HG03442 (cell line): ENCODE data around the gene ZNF892.
"Not testable (repeated sequence)": the region's sequence is repeated elsewhere in the genome, so short reads cannot be mapped to it uniquely, and the experiment has no call there.

Experiments
- ATAC-seq: cut with Tn5 transposase; IDR thresholded peaks from one replicate; pipeline ENCODE4 v1.9.1; 2021; ENCODE audit warnings: mild to moderate bottlenecking, moderate library complexity; ENCODE audit not compliant: unreplicated experiment

Gene ZNF892

DNA sequence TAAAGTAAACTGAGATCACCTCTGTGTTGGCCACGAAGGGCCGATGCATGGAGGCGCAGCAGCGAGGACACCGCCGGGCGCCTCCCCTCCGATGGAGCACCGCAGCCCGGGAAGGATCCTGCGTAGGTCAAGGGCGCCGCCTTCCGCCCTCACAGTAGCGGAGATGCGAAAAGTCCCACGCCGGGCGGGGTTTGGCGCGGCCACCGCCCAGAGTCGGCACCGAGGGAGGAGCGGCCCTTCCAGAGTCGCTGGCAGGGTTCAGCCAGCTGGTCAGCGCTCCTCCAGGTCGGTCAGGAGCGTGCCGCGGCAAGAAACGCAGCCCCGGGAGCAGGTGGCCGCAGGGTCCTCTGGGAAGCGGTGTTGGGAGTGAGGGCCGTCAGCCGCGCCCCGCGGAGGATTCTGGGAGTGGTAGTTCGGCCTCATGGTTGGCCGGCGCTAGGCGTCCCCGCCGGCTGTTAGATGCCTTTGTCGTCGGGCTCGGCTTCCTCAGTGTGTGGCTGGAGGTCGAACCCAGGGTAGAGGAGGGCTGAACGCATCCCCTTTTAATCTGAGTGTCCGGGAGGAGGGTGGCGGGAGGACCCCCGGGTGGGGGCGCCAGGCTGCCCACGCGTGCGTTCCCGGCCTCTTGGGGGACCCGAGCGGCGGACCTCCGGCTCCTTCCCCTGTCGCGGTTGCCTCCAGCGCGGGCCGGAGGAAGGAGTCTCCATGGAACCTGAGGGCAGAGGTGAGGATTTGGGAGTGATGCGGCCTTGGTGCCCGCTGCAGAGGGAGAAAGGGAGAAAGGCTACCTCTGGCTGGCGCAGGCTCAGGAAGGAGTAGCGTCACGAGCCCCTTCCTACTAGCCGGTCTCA, at the start of gene ZNF892:
Gene ZNF892 (plus strand): TSS at position 411 of the 851 bp plus-strand sequence. CDS start 295 bp downstream, at position 706.
- ATAC-seq = peak; percentile 95

GRCh38 chr2:95158441-95158840, 48.9 kb upstream of the ZNF892 start:
- no peak for ATAC-seq

- peak; percentile 49 for ATAC-seq
These were observed 48.3 kb upstream of the ZNF892 start for GRCh38 chr2:95158891-95159619.

GRCh38 chr2:95159690-95160449, 47.5 kb upstream of the ZNF892 start, which contains the start of gene ZNF514:
Gene ZNF514, minus strand, starts transcription at chr2:95159848. Its CDS starts 6,595 bp downstream, at chr2:95153253.
- ATAC-seq = peak; percentile 87

DNA sequence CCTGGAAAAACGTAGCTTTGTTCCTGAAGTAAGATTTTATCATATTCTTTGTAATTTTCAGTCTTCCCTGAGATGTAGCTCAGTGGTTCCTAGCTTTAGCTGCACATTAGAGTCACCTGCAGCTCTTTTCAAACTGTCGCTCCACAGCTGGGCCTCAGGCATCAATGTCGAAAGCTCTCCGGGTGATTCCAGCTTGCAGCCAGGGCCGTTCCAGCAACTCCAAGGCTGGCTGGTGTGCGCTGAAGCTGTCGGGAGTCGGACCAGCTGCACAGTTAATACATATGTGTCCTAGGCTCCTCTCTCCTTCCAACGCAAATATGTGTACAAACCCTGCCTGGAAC, 42.3 kb upstream of the ZNF892 start:
- peak; percentile 8 for ATAC-seq

DNA sequence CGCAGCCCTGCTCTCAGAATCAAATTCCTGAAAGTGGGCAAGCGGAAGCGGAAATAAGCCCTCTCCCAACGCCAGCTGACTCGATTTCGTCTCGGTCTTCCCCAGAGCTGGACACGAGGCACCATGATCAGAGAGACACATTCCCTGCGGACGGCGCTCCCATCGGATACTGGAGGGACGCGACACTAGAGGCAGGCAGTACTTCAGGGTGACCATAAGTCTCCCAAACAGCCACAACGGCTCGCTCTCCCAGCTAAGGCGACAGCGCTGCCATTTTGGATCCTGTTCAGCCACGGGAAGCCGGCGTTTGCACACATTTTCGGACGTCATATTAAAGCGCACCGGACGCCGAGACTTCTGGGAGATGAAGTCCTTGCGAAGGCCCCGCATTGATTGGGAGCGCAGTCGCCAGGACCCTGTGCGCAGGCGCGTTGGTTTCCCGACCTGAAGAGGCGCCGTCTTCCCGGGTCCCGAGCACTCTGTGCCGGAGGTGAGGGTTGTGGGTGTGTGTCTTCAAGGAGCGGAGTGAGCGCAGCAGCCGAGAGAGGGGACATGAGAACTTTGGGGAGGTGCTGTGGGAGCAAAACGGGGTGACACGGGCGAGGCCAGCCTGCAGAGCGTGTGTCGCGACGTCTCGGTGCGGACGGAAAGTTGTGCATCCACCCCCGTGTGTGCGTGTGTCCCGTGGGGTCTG, 41.8 kb upstream of the ZNF892 start, which contains the start of gene ZNF2:
Gene ZNF2 (plus strand): TSS at position 439 of the 694 bp plus-strand sequence. CDS start 10,418 bp downstream, outside the sequence.
- peak; percentile 90 for ATAC-seq

DNA sequence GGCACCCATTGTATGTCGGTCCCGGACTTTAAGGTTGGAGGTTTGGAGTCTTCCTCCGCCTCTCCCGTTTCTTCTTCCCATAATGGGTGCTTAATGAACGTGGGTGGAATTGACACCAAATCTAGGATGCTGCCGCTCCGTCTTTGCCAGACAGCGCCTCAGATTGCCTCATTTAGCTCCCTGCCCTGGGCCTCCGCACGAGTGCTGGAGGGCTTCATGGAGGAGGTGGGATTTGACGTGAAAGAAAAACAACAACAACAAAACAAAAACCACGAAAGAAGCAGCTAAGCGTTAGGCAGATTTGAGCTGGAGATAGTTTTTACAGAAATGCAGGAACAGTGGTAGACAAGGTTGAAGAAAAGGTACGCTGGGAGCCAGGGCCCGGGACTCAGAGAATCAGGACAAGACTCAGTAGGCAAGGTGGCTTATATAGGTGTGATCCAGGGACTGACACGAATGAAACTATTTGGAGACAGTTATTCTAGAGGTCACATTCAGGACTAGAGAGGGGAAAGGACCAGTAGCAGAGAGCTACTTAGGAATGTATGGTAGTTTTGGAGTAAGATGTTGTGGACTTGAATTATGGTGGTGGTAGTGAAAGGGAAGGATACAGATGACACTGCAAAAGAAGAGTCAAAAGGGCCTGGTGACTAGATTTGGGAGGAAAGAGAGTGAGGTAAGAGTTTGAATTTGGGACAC, 41.1 kb upstream of the ZNF892 start:
- no peak for ATAC-seq

GRCh38 chr2:95171902-95172301, 35.4 kb upstream of the ZNF892 start:
- no peak for ATAC-seq

DNA sequence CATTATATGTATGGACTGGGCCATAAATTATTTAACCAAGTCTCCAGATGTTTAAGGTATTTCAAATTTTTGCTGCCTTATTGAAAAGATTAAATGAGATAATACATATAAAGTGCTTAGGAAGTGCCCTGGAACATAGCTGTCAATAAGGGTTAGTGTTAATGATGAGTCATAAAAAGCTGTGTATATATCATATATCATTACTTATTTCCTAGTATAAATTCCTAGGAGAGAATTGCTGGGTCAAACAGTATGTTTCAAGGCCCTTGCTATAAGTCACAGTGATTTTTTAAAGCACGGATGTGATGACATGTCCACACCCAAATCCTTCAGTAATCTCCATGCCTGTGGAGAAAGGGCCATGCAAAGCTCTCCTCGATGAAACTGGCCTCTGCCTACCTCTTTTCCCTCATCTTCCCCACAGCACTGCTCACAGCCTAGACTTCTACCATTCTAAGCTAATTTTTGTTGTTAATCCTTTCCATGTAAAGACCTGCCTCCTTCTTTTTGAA, 33.2 kb upstream of the ZNF892 start:
- no peak for ATAC-seq

DNA sequence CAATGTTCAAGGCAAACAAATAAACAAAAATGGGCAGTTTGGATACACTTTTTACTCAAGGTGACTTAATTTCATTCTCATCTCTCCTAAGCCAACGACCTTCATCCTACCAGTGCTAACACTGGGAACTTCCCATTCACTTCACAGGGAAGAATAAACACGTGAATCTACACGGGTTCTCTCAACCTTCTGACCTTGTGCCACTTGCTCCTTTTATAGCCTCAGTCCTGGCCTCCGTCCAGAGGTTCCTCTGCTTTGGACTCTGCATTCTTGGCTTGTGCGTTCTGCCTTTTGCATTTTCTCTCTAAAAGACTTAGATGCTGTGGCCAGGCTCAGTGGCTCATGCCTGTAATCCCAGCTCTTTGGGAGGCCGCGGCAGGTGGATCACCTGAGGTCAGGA, 27.9 kb upstream of the ZNF892 start:
- no peak for ATAC-seq

- no peak for ATAC-seq
These were observed 25.5 kb upstream of the ZNF892 start for GRCh38 chr2:95181774-95182173.

DNA sequence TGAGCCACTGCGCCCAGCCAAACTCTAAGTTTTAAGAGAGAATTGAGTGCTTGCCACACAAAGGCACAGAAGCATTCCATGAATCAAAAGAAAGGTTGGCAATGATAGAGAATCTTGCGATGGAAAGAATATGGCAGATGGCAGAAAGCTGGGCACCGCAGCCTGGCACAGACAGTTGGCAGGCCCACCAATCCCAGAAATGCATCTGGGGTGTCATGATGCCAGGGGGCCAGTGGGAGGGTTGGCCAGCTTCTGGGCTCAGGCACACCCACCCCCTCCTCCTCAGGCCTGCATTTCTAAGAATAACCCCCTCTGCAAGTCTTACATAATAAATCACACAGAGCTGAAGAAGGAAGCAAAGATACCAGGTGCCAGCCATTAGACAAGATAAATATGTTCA, 22.1 kb upstream of the ZNF892 start:
- no peak for ATAC-seq

DNA sequence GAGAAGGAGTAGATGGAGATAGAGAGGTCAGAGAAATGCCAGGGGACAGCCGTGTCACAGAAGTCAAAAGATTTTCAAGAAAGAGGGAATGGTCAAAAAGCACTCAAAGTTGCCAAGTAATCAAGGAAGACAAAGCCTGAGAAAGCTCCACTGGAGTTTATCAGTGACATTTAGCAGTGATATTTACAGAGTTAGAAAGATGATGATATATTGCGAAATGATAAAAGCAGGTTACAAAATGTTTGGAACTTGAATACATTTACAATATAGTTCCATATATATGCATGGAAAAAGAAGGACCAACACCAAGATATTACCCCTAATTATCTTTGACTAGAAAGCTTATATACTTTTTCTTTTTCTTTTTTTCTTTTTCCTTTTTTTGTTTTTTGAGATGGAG, 21.3 kb upstream of the ZNF892 start:
- ATAC-seq = no peak

- ATAC-seq = not testable (repeated sequence)
These were observed 14.4 kb upstream of the ZNF892 start for GRCh38 chr2:95192956-95193355.

- ATAC-seq = no peak
These were observed 3.4 kb upstream of the ZNF892 start for GRCh38 chr2:95203911-95204310.

DNA sequence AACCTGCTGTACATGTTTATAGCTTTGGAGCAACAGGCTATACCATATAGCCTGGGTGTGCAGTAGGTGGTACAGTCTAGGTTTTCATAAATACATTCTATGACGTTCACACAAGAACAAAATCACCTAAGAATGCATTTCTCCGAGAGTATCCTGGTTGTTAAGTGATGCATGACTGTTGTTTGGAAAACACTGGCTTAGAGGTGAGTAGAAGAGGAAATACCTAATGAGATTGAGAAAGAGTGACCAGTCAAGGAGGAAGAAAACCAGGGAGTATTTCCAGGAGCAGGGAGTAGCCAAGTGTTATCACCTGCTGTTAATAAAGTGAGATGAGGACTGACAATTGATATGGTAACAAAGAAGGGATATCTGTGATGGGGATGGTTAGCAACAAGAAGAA, 2.9 kb upstream of the ZNF892 start:
- ATAC-seq = no peak

- ATAC-seq = no peak
These were observed 1.2 kb upstream of the ZNF892 start for GRCh38 chr2:95206096-95206495.

- ATAC-seq = no peak
These were observed 785 bp downstream of the ZNF892 start for GRCh38 chr2:95208106-95208505.

- no peak for ATAC-seq
These were observed 7.8 kb downstream of the ZNF892 start for GRCh38 chr2:95215018-95215612.
